Stimulated activated CD4-positive, alpha-beta T cell treated with anti-CD3 and anti-CD28 coated beads, Interleukin-12 subunit alpha, Interleukin-12 subunit beta, amount 100 ng/mL, for 4 hours (primary cell): ENCODE measurements around the gene MYH11.
"Not testable (repeated sequence)": the region's sequence is repeated elsewhere in the genome, so short reads cannot be mapped to it uniquely, and the experiment has no call there.

Experiments
- DNase-seq: peaks from one replicate; pipeline ENCODE4 v3.0.0-alpha.2; 2020

The MYH11 gene

DNA sequence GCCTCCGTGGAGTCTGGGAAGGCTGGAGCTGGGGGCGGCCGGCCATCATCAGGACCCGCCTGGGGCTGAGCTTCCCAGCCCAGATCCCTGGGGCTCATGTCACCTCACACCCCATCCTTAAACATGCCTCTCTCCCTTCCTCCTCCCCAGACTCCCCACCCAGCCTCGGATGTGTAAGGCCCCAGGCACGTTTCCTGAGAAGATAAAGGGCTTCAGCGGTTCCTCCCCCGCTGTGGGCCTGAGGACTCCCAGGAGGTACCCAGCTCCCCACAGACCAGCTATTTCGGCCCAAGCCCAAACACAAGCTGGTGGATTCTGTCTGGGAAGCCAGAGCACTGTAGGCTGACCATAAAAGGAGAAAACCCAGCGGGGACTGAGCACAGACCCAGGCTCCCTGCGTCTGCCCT lies 49.2 kb downstream of the MYH11 start:
- DNase-seq: no peak

DNA sequence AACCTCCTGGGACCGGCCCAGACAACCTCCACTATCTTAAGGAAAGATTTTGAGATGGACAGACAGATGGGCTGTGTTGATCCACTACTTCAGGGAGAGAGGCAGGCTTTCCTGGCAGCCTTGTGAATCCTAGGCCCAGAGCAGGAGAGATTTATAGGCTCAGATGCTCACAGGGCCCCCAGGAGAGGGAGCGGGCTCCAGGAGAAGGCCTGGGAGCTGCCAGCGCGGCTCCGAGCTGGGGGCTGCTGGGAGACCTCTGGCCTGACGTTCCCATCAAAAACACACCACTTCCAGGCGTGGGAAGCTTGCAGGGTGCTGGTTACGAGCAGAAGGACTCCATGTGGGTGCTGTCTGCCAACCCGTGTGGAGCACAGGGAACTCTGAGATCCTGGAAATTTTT lies 53.2 kb downstream of the MYH11 start:
- DNase-seq: no peak

DNA sequence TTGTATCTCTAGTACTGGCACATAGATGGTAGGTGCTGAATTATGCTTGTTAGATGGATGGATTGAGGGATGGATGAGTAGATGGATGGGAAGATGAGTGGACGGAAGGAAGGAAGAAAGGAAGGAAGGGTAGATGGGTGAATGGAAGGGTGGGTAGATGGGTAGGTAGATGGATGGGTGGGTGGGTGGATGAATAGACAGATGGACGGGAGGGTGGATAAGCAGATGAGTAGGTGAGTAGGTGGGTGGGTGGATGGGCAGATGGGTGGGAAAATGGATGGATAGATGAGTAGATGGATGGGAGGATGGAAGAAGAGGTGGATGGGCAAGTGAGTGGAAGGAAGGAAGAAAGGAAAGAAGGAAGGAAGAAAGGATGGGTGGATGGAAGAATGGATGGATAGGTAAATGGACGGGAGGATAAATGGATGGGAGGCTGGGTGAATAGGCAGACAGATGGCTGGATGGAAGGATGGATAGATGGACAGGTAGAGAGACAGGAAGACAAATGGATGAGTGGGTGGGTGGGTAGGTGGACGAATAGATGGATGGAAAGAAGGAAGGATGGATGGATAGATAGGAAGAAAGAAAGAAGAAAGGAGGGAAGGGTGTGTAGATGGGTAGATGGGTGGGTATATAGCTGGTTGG lies 56.9 kb downstream of the MYH11 start:
- DNase-seq: no peak

DNA sequence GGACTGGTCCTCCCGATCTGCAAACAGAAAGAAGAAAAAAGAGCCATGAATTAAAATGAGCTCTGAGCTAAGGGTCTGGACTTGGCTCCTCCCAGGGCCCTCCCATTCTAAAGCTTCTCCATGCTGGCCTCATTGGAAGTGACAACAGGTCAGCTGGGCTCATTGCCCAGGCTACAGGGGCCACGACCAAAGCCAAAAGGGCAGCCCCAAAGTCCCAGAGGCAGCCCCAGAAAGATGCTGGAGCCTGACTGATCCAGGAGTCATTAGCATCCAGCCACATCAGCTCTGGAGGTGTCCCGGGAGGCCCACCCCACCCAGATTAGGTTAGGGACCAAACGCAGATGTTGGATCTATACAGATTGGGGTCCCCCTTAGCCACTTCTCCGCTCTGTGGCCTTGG lies 58.2 kb downstream of the MYH11 start:
- DNase-seq: no peak

DNA sequence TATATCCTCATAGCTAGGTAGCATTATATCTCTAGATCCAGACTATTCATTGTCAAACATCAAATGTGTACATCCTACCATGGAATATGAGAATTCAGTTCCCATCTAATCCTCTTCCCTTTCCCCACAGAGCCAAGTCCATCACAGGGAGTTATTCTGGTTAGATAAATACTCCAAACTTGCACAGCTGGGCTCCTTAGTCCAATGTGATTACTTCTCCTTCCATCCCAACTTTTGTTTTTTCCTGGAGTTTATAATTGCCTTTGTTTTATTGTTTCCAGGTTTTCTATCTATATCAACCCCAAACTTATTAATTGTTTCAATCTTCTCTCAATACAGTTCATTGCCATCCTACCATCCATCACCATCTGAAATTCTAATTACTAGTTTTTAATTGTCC lies 59.9 kb downstream of the MYH11 start:
- no peak for DNase-seq

DNA sequence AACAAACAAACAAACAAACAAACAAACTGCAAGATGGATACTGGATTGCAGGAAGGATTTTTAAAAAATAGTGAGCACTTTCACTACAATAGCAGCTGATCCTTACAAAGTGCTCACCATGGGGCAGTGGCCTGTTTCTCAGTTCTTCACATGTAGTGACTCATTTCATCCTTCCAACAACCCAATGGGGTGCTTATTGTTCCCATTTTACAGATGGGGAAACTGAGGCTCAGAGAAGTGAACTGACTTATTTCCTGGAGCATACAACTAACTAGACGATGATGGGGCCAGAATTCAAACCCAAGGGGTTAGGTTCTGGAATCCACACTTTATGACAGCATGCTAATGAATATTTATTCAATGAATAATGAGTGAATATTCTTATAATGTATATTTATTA lies 61.2 kb downstream of the MYH11 start:
- no peak for DNase-seq

DNA sequence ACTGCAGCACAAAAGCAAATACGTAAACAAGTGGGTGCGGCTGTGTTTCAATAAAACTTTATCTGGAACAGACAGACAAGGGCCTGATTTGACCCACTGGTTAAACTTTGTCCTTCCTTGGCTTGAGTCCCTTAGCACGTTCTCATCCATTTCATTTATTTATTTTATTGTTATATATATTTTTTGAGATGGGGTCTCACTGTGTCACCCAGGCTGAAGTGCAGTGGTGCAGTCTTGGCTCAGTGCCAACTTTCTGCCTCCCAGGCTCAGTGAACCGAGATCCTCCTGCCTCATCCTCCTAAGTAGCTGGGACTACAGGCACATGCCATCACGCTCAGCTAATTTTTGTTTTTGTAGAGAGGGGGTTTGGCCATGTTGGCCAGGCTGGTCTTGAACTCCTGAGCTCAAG lies 64.3 kb downstream of the MYH11 start:
- no peak for DNase-seq

- DNase-seq: no peak
These were observed 66.4 kb downstream of the MYH11 start for GRCh38 chr16:15790458-15790857.

DNA sequence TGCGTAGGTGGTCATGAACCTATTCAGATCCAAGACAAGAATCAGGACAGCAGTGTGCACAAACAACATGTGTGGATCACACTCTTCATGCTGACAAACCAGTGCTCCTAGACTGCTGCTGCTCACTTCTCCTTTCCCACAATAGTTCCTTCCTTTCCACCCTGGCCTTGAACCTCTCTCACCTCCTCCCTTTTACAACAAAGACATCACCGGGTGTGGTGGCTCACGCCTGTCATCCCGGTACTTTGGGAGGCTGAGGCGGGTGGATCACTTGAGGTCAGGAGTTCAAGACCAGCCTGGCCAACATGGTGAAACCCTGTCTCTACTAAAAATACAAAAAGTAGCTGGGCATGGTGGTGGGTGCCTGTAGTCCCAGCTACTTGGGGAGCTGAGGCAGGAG lies 67.0 kb downstream of the MYH11 start:
- DNase-seq: not testable (repeated sequence)

- DNase-seq: no peak
These were observed 68.0 kb downstream of the MYH11 start for GRCh38 chr16:15788846-15789239.

DNA sequence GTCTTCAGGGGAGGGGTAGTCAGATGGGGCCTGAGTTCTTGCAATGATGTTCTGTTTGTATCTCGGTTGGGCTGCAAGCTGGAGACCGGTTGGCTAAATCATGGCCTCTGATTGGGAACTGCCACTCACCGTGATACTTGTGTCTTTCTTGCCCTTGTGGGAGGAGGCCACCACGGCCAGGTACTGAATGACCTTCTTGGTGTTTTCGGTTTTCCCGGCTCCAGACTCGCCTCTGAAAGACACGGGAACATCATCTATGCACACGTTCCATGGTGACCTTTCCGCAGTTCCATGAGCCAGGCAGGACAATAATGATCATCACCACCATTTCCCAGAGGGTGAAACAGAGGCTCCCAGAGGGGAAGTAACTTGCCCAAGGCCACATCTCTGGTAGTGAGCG lies 70.3 kb downstream of the MYH11 start:
- no peak for DNase-seq

GRCh38 chr16:15785386-15786059 lies 71.3 kb downstream of the MYH11 start:
- DNase-seq: no peak

DNA sequence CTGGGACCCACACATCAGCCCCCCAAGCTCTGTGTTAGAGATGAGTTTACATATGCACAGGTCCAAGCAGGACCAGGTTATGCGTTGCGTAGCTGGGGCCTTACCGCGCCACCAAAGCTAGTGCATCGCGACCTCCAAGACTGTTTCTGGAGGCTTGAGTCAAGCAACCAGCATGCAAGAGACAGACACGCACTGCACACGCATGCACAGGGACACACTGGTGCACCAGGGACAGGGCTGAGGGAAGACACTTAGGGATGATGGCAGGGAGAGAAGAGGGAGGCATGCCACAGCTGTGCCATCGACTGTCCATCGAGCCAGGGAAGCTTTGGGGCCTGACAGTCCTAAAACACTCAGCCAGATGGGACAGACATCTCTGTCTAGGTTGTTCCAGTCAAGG lies 72.8 kb downstream of the MYH11 start:
- no peak for DNase-seq

DNA sequence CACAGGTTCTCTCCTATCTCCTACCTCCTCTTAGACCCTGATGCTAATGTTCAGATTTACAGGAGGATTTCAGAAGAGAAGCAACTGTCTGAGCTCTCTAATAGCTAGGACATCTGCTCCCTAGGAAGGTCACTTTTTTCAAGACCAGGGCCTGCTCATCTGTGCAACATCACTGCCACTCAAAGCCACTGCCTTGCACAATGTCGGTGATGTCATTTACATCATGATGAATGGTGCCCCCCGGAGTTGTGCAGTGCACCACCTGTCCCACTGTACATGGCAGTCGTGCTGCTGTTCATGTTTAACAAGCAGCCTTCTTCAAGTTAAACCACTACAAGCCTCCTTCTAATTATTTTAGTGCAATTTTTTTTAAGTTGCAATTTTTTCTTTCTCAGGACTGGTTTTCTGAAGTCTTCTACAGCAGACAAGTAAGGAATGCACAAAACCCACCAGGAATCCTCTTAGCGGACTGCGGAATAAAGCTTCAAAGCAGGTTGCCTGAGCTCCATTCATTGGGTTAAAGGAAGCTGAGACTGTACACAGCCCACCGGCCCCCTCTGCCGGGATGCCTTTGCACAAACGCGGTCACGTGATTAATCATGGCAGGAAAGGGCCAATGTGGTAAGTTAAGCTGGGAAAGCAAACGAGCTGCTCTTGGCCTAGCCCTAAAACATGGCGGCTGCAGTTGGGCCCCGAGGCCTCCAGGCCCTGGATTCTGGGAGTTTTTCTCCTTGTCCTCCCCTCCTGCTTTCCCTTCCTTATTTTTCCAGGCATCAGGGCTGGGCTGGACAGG lies 74.1 kb downstream of the MYH11 start:
- no peak for DNase-seq

DNA sequence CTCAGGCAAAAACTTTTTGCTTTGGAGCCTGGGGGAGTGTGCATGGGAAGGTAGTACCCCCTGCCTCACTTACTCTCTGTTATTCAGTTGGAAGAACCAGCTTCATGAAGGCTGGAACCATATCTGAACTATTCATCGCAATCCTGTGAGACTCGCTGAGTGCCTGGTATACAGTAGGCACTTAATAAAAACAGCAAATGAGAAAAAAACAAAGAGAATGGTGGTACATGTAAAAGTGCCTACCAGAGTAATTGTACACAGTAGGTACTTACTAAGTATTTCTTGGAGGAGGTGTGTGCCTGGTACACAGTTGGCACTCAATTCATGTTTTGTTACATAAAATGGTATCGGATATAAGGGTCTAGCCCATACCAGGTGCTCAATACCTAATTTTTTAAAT lies 75.2 kb downstream of the MYH11 start:
- no peak for DNase-seq

DNA sequence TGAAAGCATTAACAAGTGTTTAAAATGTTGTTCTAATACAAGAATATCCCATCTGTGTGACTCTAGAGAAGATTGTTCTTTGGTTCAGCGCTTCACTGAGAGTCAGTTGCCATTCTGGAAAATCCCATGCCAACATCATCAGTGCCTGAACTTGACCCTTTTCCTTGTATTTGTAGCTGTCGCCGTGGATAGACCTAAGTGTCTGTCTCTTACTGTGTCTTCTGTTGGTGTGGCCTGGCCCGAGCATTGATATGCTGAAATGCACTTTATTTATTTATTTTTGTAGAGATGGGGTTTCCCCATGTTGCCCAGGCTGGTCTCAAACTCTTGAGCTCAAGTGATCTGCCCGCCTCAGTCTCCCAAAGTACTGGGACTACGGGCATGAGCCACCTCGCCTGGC lies 76.0 kb downstream of the MYH11 start:
- DNase-seq: no peak

DNA sequence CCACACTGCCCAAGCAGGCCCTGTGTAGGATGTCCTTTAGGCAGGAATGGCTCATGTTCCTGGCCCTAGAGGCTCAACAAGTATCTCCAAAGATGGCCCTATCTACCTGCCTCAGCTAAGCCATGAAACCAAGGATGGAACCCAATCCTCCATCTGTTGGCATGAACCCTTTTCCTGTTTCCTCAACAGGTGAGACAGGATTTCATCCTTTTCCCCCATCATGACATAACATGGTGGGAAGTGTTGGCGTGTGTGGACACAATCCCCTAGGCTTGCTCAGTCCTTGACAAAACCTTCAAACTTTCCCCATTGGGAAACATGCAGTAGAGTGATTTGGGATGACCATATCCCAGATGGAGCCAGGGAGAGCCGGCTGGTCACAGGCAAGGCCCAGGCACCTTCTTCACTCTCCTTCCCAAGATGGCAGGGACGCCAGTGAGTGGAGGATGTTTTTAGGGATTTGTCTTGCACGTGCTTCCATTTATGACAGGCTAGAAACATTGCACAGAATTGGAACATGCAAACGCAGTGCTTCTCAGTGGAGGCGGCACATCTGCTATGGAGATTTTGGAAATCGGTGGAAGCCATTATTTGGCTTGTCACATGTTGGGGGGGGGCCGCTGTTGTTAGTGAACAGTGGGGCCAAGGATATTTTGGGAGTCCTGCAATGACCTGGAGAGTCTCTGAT lies 77.0 kb downstream of the MYH11 start:
- no peak for DNase-seq

DNA sequence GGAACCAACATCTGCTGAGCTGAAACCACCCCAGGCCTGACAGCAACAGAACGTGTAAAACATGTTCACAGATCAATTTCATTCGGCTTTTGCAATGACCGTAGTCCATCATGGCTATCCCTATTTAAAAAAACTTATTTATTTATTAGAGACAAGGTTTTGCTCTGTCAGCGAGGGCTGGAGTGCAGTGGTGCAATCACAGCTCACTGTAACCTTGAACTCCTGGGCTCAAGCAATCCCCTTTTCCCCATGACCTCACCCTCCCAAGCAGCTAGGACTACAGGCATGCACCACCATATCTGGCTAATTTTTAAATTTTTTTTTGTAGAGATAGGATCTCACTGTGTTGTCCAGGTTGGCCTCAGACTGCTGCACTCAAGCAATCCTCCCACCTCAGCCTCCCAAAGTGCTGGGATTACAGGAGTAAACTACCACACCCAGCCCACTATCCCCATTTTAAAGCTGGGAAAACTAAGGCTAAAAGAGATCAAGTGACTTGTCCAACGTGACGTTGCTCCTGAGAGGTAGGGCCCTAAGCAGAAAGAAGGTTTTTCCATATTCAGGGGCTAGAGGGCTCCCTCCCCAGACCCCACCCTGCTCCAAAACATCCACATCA lies 77.7 kb downstream of the MYH11 start:
- DNase-seq: no peak

DNA sequence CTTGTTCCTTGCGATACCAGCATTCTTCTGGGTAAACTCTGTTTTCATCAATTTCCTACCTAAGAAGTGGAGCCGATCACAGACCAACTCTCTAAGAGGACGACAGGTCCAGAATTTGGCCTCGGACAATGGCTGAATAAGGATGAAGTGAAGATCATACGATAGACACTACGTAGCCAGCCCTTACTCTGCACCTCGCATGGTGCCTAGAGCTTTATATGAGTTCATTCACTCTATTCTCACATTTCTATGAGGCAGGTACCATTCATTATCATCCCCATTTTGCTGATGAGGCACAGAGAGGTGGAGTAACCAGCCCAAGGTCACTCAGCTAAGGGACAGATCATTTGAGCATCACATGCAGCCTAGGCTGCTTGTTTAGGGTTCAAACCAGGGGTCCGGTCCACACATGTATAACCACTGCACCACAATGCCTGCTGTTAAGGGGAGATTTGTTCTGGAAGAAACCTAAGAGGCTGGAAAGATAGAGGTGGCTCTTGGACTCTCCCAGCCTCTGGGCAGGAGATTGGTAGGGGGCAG lies 78.6 kb downstream of the MYH11 start:
- no peak for DNase-seq

- no peak for DNase-seq
These were observed 79.2 kb downstream of the MYH11 start for GRCh38 chr16:15777533-15778203.

- no peak for DNase-seq
These were observed 80.3 kb downstream of the MYH11 start for GRCh38 chr16:15776572-15776971.

DNA sequence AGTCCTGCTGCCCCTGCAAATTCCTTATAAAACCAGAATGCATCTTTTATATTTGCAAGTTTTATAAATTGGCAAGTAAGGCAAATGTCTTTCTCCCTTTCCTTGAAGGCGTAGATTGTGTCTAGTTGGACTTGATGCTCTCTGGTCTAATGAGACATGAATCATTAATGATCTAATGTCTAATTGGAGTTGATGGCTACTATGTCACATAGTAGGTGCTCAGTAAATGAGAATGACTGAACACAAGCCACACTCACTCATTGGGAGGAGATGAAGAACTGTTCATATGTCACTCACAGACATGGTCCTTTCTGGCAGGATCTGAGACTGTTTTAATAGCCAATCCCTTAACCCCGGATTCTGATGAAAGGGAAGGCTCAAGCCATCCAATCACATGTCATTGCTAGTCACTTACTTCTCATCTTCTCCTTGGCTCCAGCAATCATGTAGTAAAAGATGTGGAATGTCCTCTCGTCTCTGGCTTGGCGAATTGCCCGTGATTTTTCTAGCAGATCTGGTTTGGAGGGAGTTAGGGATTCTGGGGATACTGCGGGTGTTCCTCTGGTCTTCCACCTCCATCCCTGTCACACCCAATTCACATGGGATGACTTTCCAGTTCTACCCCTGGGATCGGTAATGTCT lies 81.0 kb downstream of the MYH11 start:
- no peak for DNase-seq
